ENCODE measurements around the gene MMP17.

GRCh38 chr12:131831635-131832041, 3.4 kb downstream of the MMP17 start:
- TF ChIP-seq CTCF (IDR thresholded peaks at IDR 0.05; ENCODE audit: low read length) (no peak), EZH2 (IDR thresholded peaks at IDR 0.05; ENCODE audit: borderline replicate concordance, low read length) (no peak)

All from OCI-LY1 (cell line).